ENCODE data around the gene TBC1D8. TPM values are rescaled to one million over a fixed set of nuclear protein-coding genes. Genes with fewer than 3 reads are reported as not detected.

TBC1D8 gene
- polyA plus RNA-seq, 3 donors: 16.1 to 78.0 (median 22.4) TPM

DNA sequence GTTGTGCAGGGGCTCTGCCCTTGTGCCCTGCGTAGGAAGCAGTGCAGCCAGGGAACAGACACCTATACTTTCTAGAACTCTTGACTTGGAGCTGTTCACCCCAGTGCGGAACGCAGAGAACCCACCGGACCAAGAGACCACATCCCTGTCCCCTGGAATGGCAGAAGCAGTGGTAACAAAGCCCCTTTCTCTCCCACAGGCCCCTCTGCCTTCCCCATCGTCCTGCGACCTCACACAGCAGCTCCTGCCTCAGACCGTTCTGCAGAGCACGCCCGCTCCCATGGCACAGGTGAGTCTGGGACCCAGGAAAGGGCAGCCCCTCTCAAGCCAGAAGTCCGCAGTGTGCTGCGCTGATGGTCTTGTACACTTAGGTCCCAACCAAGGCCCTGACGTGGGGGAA, 173.7 kb downstream of the TBC1D8 start:
- H3K4me1 Mint-ChIP-seq: no peaks in the 10 kb centered on the region
- TF ChIP-seq, protein P1, sequence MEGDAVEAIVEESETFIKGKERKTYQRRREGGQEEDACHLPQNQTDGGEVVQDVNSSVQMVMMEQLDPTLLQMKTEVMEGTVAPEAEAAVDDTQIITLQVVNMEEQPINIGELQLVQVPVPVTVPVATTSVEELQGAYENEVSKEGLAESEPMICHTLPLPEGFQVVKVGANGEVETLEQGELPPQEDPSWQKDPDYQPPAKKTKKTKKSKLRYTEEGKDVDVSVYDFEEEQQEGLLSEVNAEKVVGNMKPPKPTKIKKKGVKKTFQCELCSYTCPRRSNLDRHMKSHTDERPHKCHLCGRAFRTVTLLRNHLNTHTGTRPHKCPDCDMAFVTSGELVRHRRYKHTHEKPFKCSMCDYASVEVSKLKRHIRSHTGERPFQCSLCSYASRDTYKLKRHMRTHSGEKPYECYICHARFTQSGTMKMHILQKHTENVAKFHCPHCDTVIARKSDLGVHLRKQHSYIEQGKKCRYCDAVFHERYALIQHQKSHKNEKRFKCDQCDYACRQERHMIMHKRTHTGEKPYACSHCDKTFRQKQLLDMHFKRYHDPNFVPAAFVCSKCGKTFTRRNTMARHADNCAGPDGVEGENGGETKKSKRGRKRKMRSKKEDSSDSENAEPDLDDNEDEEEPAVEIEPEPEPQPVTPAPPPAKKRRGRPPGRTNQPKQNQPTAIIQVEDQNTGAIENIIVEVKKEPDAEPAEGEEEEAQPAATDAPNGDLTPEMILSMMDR (IDR thresholded peaks at IDR 0.05): no peak

DNA sequence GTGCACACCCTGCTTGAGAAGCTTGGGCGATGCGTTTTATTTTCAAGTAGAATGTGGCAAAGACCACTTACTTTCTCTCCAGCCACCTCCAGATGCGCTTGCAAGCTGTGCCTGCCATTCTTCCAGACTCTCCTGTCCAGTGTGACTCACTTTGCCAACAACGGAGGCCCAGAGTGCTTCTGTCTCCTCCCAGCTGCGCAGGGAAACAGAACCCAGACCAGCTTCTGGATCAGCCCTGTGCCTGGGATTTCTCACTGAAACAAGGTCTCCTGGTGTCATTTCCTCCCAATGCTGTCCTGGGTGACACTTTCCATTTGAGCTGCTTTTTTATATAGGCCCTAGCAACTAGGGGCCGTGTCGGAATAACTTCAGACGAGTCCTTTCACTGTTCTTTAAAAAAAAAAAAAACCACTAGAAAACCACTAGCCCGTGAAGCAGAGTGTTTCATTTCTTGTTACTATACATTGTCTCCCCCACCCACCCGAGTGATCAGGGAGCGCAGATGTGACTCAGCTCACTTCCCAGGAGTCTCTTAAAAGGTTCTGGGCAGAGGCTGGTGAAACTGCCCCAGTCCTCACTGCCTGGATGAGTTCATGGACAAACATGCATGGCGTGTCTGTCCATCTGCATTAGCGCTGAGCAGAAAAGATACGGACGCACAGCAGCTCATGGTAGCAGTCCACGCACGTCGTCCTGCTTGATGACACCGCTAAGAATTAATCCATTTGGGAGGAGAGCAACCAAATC, 174.4 kb downstream of the TBC1D8 start:
- no peak overlapping the region for H3K4me2 ChIP-seq (replicated peaks; ENCODE audit: extremely low read depth, low read length, poor library complexity, severe bottlenecking)
- peaks cover 0 to 2% of the 10 kb centered on the region in 2 donors for H3K27me3 ChIP-seq (ENCODE audit: control insufficient read depth in 2 of 2, insufficient read depth in 2 of 2, low read length in 2 of 2)
- H2AFZ ChIP-seq (ENCODE audit: insufficient read depth, low read depth, low read length, poor library complexity, severe bottlenecking): no peak overlapping the region
- Mint-ChIP-seq H3K4me1 (no peaks in the 10 kb centered on the region), H3K36me3 (no peaks in the 10 kb centered on the region), H3K4me3 (peak overlapping the region in 1 of 2 donors; percentile 19), H3K27ac (peak overlapping the region in 1 of 7 donors; percentile 62), H3K27me3 (ENCODE audit: low read depth in 3 of 3) (peaks cover 8 to 18% (median 18%) of the 10 kb centered on the region in 3 donors), H3K9me3 (peaks cover 0 to 2% (median 0%) of the 10 kb centered on the region in 7 donors)
- H3K4me3 ChIP-seq (replicated peaks in 1 of 3; ENCODE audit: low read depth in 2 of 3, low read length in 3 of 3): no peak overlapping the region
- H4K20me1 ChIP-seq (ENCODE audit: insufficient read depth, low read length): no peaks in the 10 kb centered on the region
- DNase-seq: no peak
- TF ChIP-seq, protein P1 (IDR thresholded peaks at IDR 0.05): no peak
- WGBS (ENCODE audit: insufficient coverage): 86% methylated on average over 16 of the region's 19 CpGs
- no peaks in the 10 kb centered on the region for H3K4me1 ChIP-seq (ENCODE audit: control insufficient read depth in 1 of 2, insufficient read depth in 2 of 2, low read length in 2 of 2)
- H3K9ac ChIP-seq (ENCODE audit: insufficient read depth, low read length, poor library complexity, severe bottlenecking): no peak overlapping the region
- no peaks in the 10 kb centered on the region for H3K36me3 ChIP-seq (replicated peaks in 1 of 2; ENCODE audit: control insufficient read depth in 1 of 2, insufficient read depth in 2 of 2, low read length in 2 of 2)
- no peaks in the 10 kb centered on the region for H3K9me3 ChIP-seq (replicated peaks in 1 of 2; ENCODE audit: control insufficient read depth in 1 of 2, insufficient read depth in 1 of 2, low read length in 2 of 2)
- intact Hi-C loops (cut with micrococcal nuclease): no loop called here
- H3K79me2 ChIP-seq (ENCODE audit: insufficient read depth, low read length): no peaks in the 10 kb centered on the region
- H3K27ac ChIP-seq (ENCODE audit: low read depth in 1 of 2, low read length in 2 of 2): no peak overlapping the region

More for the DNA sequence above, 173.7 kb downstream of the TBC1D8 start:
- H3K4me3 Mint-ChIP-seq: no peak overlapping the region
- no peak overlapping the region for H2AFZ ChIP-seq (ENCODE audit: insufficient read depth, low read depth, low read length, poor library complexity, severe bottlenecking)
- H3K36me3 Mint-ChIP-seq: no peaks in the 10 kb centered on the region
- H3K27me3 Mint-ChIP-seq (ENCODE audit: low read depth in 3 of 3): peaks cover 8 to 18% (median 15%) of the 10 kb centered on the region in 3 donors
- 96% methylated on average over 9 of the region's 12 CpGs for WGBS (ENCODE audit: insufficient coverage)
- DNase-seq: no peak
- no peak overlapping the region for H3K4me2 ChIP-seq (replicated peaks; ENCODE audit: extremely low read depth, low read length, poor library complexity, severe bottlenecking)
- no peaks in the 10 kb centered on the region for H3K79me2 ChIP-seq (ENCODE audit: insufficient read depth, low read length)
- no peaks in the 10 kb centered on the region for H3K9me3 ChIP-seq (replicated peaks in 1 of 2; ENCODE audit: control insufficient read depth in 1 of 2, insufficient read depth in 1 of 2, low read length in 2 of 2)
- no peak overlapping the region for H3K4me3 ChIP-seq (replicated peaks in 1 of 3; ENCODE audit: low read depth in 2 of 3, low read length in 3 of 3)
- H3K9me3 Mint-ChIP-seq: peaks cover 0 to 2% (median 0%) of the 10 kb centered on the region in 7 donors
- no peak overlapping the region for H3K9ac ChIP-seq (ENCODE audit: insufficient read depth, low read length, poor library complexity, severe bottlenecking)
- intact Hi-C loops (cut with micrococcal nuclease): no loop called here
- no peaks in the 10 kb centered on the region for H4K20me1 ChIP-seq (ENCODE audit: insufficient read depth, low read length)
- H3K27ac ChIP-seq (ENCODE audit: low read depth in 1 of 2, low read length in 2 of 2): no peak overlapping the region
- H3K4me1 ChIP-seq (ENCODE audit: control insufficient read depth in 1 of 2, insufficient read depth in 2 of 2, low read length in 2 of 2): no peaks in the 10 kb centered on the region
- peaks cover 0 to 2% of the 10 kb centered on the region in 2 donors for H3K27me3 ChIP-seq (ENCODE audit: control insufficient read depth in 2 of 2, insufficient read depth in 2 of 2, low read length in 2 of 2)
- no peaks in the 10 kb centered on the region for H3K36me3 ChIP-seq (replicated peaks in 1 of 2; ENCODE audit: control insufficient read depth in 1 of 2, insufficient read depth in 2 of 2, low read length in 2 of 2)
- peak overlapping the region in 1 of 7 donors; percentile 61 for H3K27ac Mint-ChIP-seq

All from CD14-positive monocyte (primary cell).